Keratinocyte (primary cell): ENCODE results near the gene GSAP.

Experiments
- CTCF ChIP-seq, 3 experiments: IDR thresholded peaks in 1 of 3; conservative IDR thresholded peaks in 1 of 3; optimal IDR thresholded peaks in 1 of 3; 2 replicates in 2 of 3; 3 replicates in 1 of 3; pipeline versions ENCODE3 to v1.5.1; 2011; ENCODE audit warnings: low read length in 3 of 3, mild to moderate bottlenecking in 3 of 3, moderate library complexity in 2 of 3, control low read depth in 1 of 3, inconsistent platforms in 1 of 3; ENCODE audit not compliant: insufficient read depth in 2 of 3; ENCODE audit errors: extremely low read depth in 1 of 3
- EZH2 ChIP-seq: IDR thresholded peaks from one replicate; pipeline ENCODE4 v1.6.1; 2012; ENCODE audit warnings: inconsistent platforms, mild to moderate bottlenecking, low read length, moderate library complexity

- TF ChIP-seq CTCF (optimal IDR thresholded peaks at IDR 0.05 in 1 of 3, IDR thresholded peaks at IDR 0.05 in 1 of 3, conservative IDR thresholded peaks at IDR 0.05 in 1 of 3; ENCODE audit: extremely low read depth in 1 of 3, insufficient read depth in 2 of 3, low read length in 3 of 3) (no peak), EZH2 (no peak)
Measured at GRCh38 chr7:77454802-77455201, 38.7 kb upstream of the GSAP start.
